HTR-8/SVneo (cell line): Measurements from ENCODE around the gene NAXD.
"Not testable (repeated sequence)": the region's sequence is repeated elsewhere in the genome, so short reads cannot be mapped to it uniquely, and the experiment has no call there.

Experiments used
- DNase-seq: peaks from one replicate; pipeline ENCODE4 v3.0.0; 2011; ENCODE audit warnings: low spot score, mixed read lengths; ENCODE audit not compliant: insufficient read length
- FAIRE-seq: peaks from 2 replicates; lab custom pipeline; 2011; peaks lifted over from hg19 to GRCh38; lab: Jason Lieb, UNC

Gene NAXD

GRCh38 chr13:110615322-110616102 lies at the start of gene NAXD:
NAXD (plus strand) TSS chr13:110615545; CDS start chr13:110615602, 57 bp downstream.
- FAIRE-seq = peak; percentile 57
- DNase-seq = peak; percentile 98

DNA sequence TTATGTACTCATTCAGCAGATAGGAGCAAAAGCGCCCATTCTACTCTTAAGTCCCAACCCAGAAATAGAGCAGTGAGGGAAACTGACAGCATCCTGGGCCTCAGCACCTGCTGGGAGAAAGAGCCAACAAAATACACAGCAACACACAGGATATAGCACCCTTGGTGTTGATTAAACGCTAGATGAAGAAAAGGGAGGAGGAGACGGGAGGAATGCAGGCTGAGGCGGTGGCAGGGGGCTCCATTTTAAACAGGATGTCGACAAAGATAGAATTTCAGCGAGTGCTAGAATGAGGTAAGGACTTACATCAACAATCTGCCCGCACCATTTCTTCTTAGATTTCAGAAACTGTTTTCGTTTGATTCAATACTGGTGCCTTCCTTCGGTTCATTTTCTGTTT lies 49.2 kb upstream of the NAXD start:
- FAIRE-seq (no peak), DNase-seq (no peak)

GRCh38 chr13:110568612-110569011 lies 46.7 kb upstream of the NAXD start:
- FAIRE-seq (no peak), DNase-seq (no peak)

DNA sequence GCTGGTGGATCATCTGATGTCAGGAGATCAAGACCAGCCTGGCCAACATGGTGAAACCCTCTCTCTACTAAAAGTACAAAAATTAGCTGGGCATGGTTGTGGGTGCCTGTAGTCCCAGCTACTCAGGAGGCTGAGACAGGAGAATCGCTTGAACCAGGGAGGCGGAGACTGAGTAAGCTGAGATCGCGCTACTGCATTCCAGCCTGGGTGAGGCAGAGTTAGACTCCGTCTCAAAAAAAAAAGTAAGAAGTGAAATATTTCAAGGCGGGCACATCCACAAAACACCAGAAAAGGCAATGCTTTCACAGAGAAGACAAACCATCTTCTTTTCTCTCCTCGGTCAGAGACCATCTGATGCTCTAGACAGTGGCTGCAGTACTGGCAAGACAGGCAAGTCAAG lies 45.4 kb upstream of the NAXD start:
- FAIRE-seq, DNase-seq: not testable (repeated sequence)

DNA sequence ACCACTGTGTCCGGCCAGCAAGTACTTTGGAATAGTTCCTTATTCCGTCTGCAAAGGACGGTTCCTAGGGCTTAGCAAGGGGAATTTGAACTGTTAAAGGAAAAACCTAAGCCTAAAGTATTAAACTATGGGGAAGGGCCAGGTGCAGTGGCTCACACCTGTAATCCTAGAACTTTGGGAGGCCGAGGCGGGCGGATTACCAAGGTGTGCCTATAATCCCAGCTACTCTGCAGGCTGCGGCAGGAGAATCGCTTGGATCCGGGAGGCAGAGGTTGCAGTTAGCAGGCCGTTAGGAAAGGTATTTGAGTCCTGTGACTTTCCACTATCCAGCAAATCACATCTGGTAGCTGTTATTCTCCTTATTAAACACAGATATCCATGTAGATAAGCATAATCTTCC lies 44.5 kb upstream of the NAXD start:
- DNase-seq = no peak
- no peak for FAIRE-seq

GRCh38 chr13:110571896-110572777 lies 43.2 kb upstream of the NAXD start:
- no peak for FAIRE-seq
- DNase-seq = no peak

- DNase-seq (no peak), FAIRE-seq (no peak)
Observed at GRCh38 chr13:110572778-110573118, 42.6 kb upstream of the NAXD start.

DNA sequence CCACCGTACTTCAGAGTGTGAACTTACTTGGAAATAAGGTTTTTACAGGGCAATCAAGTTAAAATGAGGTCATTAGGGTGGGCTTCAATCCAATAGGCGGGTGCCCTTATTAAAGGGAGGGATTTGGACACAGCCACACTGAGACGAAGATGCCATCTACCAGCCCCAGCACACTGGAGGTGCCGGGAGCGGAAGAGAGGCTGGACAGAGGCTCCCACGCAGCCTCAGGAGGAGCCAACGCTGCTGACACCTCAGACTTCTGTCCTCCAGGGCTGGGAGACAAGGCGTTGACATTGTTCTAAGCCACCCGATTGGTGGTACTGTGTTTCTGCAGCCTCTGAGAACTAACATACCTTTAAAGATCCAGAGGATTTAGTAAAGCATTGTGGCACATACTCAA lies 41.2 kb upstream of the NAXD start:
- no peak for DNase-seq
- FAIRE-seq = no peak

DNA sequence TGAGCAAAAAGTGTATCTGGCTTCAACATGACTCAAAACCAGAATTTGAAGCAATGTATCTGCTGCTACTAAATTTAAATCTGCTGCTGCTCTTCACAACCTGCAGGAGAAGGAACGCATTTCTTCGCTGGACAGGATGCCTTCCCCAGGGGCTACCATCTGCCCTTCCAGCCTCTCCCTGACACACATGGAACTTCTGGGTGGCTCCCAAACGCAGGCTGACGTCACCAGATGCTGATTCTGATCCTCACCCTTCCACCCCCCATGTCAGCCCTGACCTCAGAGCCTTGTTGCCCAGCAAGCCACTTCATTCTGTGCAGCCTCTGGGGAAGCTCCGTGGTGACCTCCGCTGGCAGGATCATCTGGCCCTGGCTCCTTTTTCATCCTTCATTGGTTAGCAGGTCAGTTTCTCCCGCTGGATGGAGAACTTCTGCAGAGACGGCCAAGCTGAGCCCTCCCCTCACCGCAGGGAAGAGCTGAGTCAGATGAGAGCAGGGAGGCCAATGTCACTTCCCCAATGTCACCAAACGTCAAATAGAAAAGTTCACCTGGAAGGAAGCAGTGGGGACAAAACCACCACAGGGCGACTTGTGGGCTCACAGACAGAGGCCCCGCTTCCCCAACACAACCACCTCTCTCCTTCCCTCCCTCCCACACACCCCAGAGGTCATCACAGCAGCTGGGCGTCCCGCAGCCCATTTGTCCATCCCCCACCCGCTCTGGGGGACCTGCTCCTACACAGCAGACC lies 39.8 kb upstream of the NAXD start:
- DNase-seq (no peak), FAIRE-seq (no peak)

DNA sequence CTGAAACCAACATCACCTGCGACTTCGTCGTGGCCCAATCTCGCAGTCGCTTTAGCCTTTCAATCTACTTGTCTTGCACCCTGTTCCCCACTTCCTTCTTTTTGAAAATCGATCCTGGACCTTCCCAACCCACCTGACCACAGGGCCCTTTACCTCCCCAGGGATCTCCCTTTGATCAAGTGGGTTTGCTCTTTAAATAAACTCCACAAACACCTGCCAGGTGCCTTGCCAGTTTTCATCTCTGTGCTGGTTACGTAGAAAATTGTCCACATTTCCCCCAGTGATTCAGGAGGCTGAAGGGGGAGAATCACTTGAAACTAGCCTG lies 39.3 kb upstream of the NAXD start:
- DNase-seq (no peak), FAIRE-seq (no peak)

GRCh38 chr13:110576736-110577476 lies 38.4 kb upstream of the NAXD start:
- no peak for DNase-seq

DNA sequence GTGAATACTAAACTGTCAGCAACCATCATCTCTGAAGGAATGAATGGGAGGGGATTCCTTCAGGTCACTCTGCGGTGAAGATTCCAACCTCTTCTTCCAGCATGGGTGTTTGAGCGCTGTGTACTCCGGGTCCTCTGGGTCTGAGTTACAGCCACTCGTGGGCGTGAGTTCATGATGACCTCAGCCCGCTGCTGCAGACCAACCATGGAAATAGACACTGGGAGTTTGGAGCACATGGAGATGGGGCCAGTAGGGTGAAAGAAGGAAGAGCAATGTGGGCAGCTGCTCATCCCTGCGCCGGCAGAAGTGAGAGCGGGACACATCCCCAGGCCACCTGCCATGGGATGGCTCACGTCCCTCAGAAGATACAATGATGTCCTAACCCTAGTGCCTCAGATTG lies 37.0 kb upstream of the NAXD start:
- no peak for DNase-seq
- FAIRE-seq = no peak

More at GRCh38 chr13:110576736-110577476, 38.4 kb upstream of the NAXD start:
- no peak for FAIRE-seq

DNA sequence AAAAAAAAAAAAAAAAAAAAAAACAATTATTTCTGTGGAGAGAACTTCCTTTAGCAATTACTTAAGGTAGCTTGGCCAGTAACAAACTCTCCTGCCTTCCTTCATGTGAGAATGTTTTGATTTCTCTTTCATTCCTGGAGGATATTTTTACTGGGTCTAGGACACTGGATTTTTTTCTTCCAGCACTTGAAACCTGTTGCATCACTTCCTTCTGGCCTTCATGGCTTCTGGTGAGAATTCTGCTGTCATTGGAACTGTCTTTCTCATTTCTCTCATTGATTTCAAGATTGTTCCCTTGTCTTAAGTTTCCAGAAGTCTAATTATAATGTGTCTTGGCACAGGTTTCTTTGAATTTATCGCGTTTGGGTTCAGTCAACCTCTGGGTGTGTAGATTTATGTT lies 34.5 kb upstream of the NAXD start:
- DNase-seq (no peak), FAIRE-seq (no peak)

GRCh38 chr13:110581506-110582185 lies 33.7 kb upstream of the NAXD start:
- FAIRE-seq (no peak), DNase-seq (no peak)

GRCh38 chr13:110582421-110582954 lies 32.9 kb upstream of the NAXD start:
- FAIRE-seq (no peak), DNase-seq (no peak)

DNA sequence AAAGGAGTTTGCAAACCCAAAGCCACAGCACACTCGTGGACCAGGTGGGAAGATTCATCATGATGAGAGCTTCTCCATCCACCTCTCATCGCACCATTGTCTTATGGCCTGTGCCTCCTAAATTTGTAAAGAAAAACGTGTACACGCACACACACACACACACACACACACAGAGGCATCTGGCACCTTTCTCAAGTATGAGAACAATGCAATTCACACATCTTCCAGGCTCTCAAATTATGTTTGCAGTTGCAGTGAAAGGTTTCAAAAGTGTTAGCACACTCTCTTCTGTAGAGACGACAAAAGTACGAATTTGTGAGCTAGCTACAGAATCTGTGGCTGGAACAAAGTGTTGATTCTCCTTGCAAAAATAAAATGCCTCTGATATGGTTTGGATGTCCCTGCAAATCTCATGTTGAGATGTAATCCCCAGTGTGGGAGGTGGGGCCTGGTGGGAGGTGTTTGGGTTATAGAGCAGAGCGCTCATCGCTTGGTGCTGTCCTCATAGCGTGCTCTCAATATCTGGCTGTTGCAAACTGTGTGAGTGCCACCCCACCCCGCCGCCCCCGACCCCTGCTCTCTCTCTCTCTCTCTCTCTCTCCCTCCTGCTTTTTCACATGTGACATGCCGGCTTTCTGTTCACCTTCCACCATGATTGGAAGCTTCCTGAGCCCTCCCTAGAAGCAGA lies 32.0 kb upstream of the NAXD start:
- no peak for FAIRE-seq
- no peak for DNase-seq

- no peak for FAIRE-seq
- no peak for DNase-seq
Observed at GRCh38 chr13:110589793-110590390, 25.5 kb upstream of the NAXD start.

GRCh38 chr13:110590577-110590976 lies 24.8 kb upstream of the NAXD start:
- FAIRE-seq = no peak
- DNase-seq = no peak
